Fibroblast of gingiva (primary cell): ENCODE results near the gene MTHFD1.

Experiments
- DNase-seq: peaks from one replicate; pipeline ENCODE4 v3.0.0-alpha.2; 2011; ENCODE audit warnings: low read depth

MTHFD1 gene

GRCh38 chr14:64447876-64448670 lies 59.9 kb downstream of the MTHFD1 start:
- DNase-seq, result no peak

GRCh38 chr14:64450255-64450654 lies 62.1 kb downstream of the MTHFD1 start:
- no peak for DNase-seq

- DNase-seq, result no peak
These were observed 66.5 kb downstream of the MTHFD1 start for GRCh38 chr14:64454671-64455070.

- DNase-seq, result peak; percentile 68
These were observed 71.4 kb downstream of the MTHFD1 start for GRCh38 chr14:64459405-64460136.

- DNase-seq, result no peak
These were observed 73.1 kb downstream of the MTHFD1 start for GRCh38 chr14:64461221-64461620.

GRCh38 chr14:64463195-64463594 lies 75.0 kb downstream of the MTHFD1 start:
- DNase-seq, result no peak

GRCh38 chr14:64463873-64464272 lies 75.7 kb downstream of the MTHFD1 start:
- DNase-seq, result no peak

- no peak for DNase-seq
These were observed 76.5 kb downstream of the MTHFD1 start for GRCh38 chr14:64464651-64465050.

GRCh38 chr14:64465191-64465822 lies 77.2 kb downstream of the MTHFD1 start, which contains the start of gene AKAP5:
TSS of gene AKAP5 (plus strand) at chr14:64465499. CDS start at chr14:64468395, 2,896 bp downstream.
- no peak for DNase-seq

GRCh38 chr14:64465831-64466554 lies 77.8 kb downstream of the MTHFD1 start:
- peak; percentile 34 for DNase-seq

GRCh38 chr14:64467101-64467500 lies 78.9 kb downstream of the MTHFD1 start:
- peak; percentile 17 for DNase-seq

- DNase-seq, result no peak
These were observed 79.4 kb downstream of the MTHFD1 start for GRCh38 chr14:64467566-64467965.

GRCh38 chr14:64468451-64468850 lies 80.3 kb downstream of the MTHFD1 start:
- no peak for DNase-seq

GRCh38 chr14:64474041-64474440 lies 85.9 kb downstream of the MTHFD1 start:
- DNase-seq, result no peak

GRCh38 chr14:64474698-64475097 lies 86.5 kb downstream of the MTHFD1 start:
- no peak for DNase-seq

- no peak for DNase-seq
These were observed 87.6 kb downstream of the MTHFD1 start for GRCh38 chr14:64475585-64476273.

GRCh38 chr14:64476438-64476837 lies 88.3 kb downstream of the MTHFD1 start:
- no peak for DNase-seq

GRCh38 chr14:64478634-64479250 lies 90.6 kb downstream of the MTHFD1 start:
- no peak for DNase-seq

GRCh38 chr14:64488590-64489099 lies 100.5 kb downstream of the MTHFD1 start:
- no peak for DNase-seq

- no peak for DNase-seq
These were observed 103.5 kb downstream of the MTHFD1 start for GRCh38 chr14:64491637-64492036.

GRCh38 chr14:64493455-64493854 lies 105.3 kb downstream of the MTHFD1 start:
- no peak for DNase-seq
